ENCODE results near the gene PPP1R36. TPM values are rescaled to one million over a fixed set of nuclear protein-coding genes. Genes with fewer than 3 reads are reported as not detected.
"Not testable (repeated sequence)": the region's sequence is repeated elsewhere in the genome, so short reads cannot be mapped to it uniquely, and the experiment has no call there.

Gene PPP1R36
- total RNA-seq, 4 donors from 2014 or later: 0.70 to 1.2 TPM; not detected in 2

DNA sequence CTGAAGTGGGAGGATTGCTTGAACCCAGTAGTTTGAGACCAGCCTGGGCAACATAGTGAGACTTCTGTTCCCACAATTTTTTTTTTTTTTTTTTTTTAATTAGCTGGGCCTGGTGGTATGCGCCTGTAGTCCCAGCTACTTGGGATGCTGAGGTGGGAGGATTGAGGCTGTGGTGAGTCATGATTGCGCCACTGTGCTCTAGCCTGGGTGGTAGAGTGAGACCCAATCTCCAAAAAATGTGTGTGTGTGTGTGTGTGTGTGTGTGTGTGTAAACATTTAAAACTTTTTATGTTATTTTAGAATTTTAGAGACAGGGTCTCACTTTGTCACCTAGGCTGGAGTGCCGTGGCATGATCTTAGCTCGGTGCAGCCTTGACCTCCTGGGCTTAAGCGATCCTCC is 6.8 kb downstream of the PPP1R36 start:
- H3K27me3 ChIP-seq: no peaks in the 10 kb centered on the region
- TF ChIP-seq, protein P1, sequence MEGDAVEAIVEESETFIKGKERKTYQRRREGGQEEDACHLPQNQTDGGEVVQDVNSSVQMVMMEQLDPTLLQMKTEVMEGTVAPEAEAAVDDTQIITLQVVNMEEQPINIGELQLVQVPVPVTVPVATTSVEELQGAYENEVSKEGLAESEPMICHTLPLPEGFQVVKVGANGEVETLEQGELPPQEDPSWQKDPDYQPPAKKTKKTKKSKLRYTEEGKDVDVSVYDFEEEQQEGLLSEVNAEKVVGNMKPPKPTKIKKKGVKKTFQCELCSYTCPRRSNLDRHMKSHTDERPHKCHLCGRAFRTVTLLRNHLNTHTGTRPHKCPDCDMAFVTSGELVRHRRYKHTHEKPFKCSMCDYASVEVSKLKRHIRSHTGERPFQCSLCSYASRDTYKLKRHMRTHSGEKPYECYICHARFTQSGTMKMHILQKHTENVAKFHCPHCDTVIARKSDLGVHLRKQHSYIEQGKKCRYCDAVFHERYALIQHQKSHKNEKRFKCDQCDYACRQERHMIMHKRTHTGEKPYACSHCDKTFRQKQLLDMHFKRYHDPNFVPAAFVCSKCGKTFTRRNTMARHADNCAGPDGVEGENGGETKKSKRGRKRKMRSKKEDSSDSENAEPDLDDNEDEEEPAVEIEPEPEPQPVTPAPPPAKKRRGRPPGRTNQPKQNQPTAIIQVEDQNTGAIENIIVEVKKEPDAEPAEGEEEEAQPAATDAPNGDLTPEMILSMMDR (IDR thresholded peaks at IDR 0.05): no peak
- no peak for TF ChIP-seq POLR2A (IDR thresholded peaks at IDR 0.05)
- intact Hi-C loops (cut with DNase I; ENCODE audit: low total_unique reads): no loop called here

DNA sequence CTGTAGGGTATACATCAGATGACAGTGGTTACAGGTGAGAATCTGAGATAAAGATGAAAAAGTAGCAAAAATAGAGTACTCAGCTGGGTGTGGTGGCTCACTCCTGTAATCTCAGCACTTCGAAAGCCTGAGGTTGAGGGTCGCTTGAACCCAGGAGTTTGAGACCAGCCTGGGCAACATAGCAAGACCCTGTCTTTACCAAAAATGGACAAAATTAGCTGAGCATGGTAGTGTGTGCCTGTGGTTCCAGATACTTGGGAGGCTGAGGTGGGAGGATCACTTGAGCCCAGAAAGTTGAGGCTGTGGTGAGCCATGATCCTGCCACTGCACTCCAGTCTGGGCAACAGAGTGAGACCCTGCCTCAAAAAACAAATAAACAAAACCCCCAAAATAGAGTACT is 8.5 kb downstream of the PPP1R36 start:
- H3K36me3 ChIP-seq; H3K4me3 ChIP-seq; DNase-seq; H3K27ac ChIP-seq; H3K27me3 ChIP-seq; H3K9me3 ChIP-seq; intact Hi-C loops (cut with DNase I; ENCODE audit: low total_unique reads); H3K4me1 ChIP-seq: not testable (repeated sequence)

More for the DNA sequence above, 6.8 kb downstream of the PPP1R36 start:
- H3K9me3 ChIP-seq: no peaks in the 10 kb centered on the region
- no peak overlapping the region for H3K4me3 ChIP-seq
- no peaks in the 10 kb centered on the region for H3K36me3 ChIP-seq
- H3K4me1 ChIP-seq: no peaks in the 10 kb centered on the region
- H3K27ac ChIP-seq: no peak overlapping the region
- DNase-seq: peak in 1 of 2 donors; percentile 31

DNA sequence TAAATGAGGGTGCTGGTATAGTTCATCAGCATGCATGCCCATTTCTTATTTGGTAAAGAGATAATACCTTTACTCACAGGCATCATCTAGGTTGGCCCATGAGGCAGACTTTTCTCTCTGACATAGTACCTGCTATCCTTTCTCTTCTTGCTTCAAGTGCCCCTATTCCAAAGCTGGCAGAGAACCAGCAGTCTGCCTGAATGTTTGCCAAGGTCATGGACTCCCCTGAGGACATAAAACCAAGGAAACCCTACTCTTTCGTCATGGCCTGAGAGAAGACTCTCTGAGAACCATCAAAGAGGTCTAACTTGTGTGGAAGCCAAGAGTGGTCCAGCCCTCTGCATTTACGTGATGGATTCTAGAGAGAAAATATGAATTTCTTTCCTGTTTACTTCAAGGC is 11.9 kb downstream of the PPP1R36 start:
- Histone ChIP-seq H3K36me3 (no peaks in the 10 kb centered on the region), H3K27ac (no peak overlapping the region), H3K27me3 (no peaks in the 10 kb centered on the region), H3K9me3 (no peaks in the 10 kb centered on the region), H3K4me1 (peaks cover 0 to 2% of the 10 kb centered on the region in 2 donors), H3K4me3 (no peak overlapping the region)
- intact Hi-C loops (cut with DNase I; ENCODE audit: low total_unique reads): no loop called here
- TF ChIP-seq, protein P1 (IDR thresholded peaks at IDR 0.05): no peak
- TF ChIP-seq POLR2A (IDR thresholded peaks at IDR 0.05): no peak
- DNase-seq: no peak

DNA sequence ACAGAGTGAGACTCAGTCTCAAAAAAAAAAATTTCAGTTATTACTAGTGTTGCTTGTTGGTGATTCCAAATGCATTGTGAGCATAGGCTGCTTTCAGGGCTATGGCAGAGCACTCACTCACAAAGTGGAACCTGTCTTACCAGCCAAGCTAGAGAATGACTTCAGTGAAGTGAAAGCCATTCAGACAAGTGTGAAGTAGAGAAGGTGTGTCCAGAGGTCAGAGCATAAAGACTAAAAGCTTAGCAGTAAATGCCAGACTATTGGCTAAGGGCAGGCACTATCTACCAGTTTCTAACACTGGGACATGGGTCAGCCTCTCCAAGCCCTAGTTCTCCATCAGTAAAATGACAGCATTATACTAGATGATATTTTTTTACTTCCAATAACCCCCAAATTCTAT is 12.7 kb downstream of the PPP1R36 start:
- no peak for DNase-seq
- H3K27me3 ChIP-seq: no peaks in the 10 kb centered on the region
- peaks cover 0 to 3% of the 10 kb centered on the region in 2 donors for H3K4me1 ChIP-seq
- no peak overlapping the region for H3K27ac ChIP-seq
- no peak overlapping the region for H3K4me3 ChIP-seq
- intact Hi-C loops (cut with DNase I; ENCODE audit: low total_unique reads): no loop called here
- no peak for TF ChIP-seq POLR2A (IDR thresholded peaks at IDR 0.05)
- TF ChIP-seq, protein P1 (IDR thresholded peaks at IDR 0.05): no peak
- H3K9me3 ChIP-seq: no peaks in the 10 kb centered on the region
- no peaks in the 10 kb centered on the region for H3K36me3 ChIP-seq

DNA sequence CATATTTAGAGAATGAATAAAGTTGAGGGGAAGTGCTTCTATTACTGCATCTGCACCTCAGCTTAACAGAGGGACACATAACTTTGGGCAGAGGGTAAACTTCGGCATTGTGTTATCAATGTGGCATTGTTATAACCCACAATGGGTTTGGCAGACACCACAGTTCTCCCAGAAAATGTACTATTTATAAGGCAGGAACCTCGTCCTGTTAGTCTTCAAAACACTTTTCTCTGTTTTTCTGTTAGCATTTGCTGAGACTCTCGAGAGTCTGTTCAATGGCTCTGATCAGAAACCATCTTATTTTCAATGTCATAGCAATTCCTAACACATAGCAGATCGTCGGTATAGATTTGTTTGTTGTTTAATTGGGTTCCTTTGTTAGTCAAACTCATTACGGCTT is 13.9 kb downstream of the PPP1R36 start:
- intact Hi-C loops (cut with DNase I; ENCODE audit: low total_unique reads): no loop called here
- Histone ChIP-seq H3K27me3 (no peaks in the 10 kb centered on the region), H3K4me1 (peaks cover 0 to 3% of the 10 kb centered on the region in 2 donors), H3K36me3 (no peaks in the 10 kb centered on the region), H3K9me3 (no peaks in the 10 kb centered on the region), H3K4me3 (no peak overlapping the region), H3K27ac (no peak overlapping the region)
- no peak for DNase-seq
- no peak for TF ChIP-seq POLR2A (IDR thresholded peaks at IDR 0.05)
- TF ChIP-seq, protein P1 (IDR thresholded peaks at IDR 0.05): no peak

DNA sequence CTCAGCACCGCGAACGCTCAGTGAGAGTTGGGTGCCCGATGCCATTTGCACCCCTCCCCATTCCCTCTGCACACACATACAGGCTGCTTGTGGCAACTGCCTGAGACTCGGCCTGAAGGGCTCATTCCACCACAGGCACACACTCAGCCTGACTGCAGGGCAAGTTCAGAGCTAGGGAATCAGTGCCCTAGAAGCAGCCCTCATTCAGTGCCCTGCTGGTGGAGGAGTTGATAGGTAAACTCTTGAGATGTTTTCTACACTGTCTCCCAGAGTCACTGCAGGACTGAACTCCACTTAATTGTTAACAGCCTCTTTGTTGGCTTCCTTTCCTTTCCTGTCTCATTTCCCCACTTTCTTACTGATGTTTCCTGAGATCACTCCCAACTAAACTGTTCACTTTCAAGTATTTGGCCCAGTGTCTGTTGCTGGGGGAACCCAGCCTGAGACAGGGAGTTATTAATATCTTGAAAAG is 16.9 kb downstream of the PPP1R36 start:
- Histone ChIP-seq H3K27ac (peak overlapping the region; percentile 59 to 79), H3K27me3 (no peaks in the 10 kb centered on the region), H3K4me3 (no peak overlapping the region), H3K9me3 (no peaks in the 10 kb centered on the region), H3K4me1 (peaks cover 0 to 3% of the 10 kb centered on the region in 2 donors), H3K36me3 (no peaks in the 10 kb centered on the region)
- intact Hi-C loops (cut with DNase I; ENCODE audit: low total_unique reads): no loop called here
- no peak for TF ChIP-seq POLR2A (IDR thresholded peaks at IDR 0.05)
- TF ChIP-seq, protein P1 (IDR thresholded peaks at IDR 0.05): no peak
- DNase-seq: no peak
